ENCODE measurements around the gene SLX4IP. TPM values are rescaled to one million over a fixed set of nuclear protein-coding genes. Genes with fewer than 3 reads are reported as not detected.

The SLX4IP gene
- total and polyA plus RNA-seq, 4 donors = 1.2 to 9.5 (median 4.3) TPM

DNA sequence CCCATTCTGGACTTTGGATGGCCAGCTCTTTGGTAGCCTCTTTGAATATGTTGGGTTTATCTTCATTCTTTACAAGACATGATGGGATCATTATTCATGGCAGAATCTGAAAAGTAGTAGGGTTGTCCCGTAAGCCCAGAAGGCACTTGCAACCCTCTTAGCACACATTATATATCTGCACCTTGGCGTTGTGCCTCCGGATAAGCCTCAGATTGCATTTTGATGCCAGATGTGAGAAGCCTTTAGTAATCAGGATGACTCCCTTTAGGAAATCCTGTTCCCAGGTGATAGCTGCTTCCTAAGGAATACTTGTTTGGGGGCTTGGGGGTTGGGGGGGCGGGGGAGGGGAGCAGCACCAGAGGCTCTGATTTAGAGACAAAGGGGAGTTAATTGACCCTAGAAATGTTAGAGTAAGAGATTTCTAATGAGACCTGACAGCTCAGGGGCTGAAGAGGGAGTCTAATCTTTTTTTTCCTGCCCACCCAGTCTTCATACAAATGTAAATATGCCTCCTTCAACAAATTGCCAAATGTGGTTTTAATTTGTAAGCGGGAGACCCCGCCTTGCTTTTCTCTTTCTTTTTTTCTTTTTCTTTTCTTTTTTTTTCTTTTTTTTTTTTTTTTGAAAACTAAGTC lies 183.6 kb downstream of the SLX4IP start:
- DNase-seq = no peak
- no peaks in the 10 kb centered on the region for H3K36me3 ChIP-seq (ENCODE audit: control insufficient read depth in 4 of 4, insufficient read depth in 4 of 4, low read length in 4 of 4)
- no peak for TF ChIP-seq CTCF (IDR thresholded peaks at IDR 0.05; ENCODE audit: control extremely low read depth, extremely low read depth)
- no peak overlapping the region for H3K4me3 ChIP-seq
- WGBS, 2 donors = 92 to 96% methylated on average over 6 of the region's 6 CpGs
- no peak overlapping the region for H3K27ac ChIP-seq (ENCODE audit: low read depth in 1 of 2, low read length in 1 of 2)
- ATAC-seq (ENCODE audit: insufficient read depth, low FRiP score) = no peak
- no peaks in the 10 kb centered on the region for H3K9me3 ChIP-seq (ENCODE audit: control insufficient read depth in 4 of 4, insufficient read depth in 3 of 4, low read length in 3 of 4)
- peaks cover 0 to 19% (median 5%) of the 10 kb centered on the region in 5 donors for H3K4me1 ChIP-seq (ENCODE audit: control insufficient read depth in 5 of 5, insufficient read depth in 5 of 5, low read length in 5 of 5)
- H3K27me3 ChIP-seq (ENCODE audit: control insufficient read depth in 3 of 3, insufficient read depth in 3 of 3, low read length in 2 of 3) = no peaks in the 10 kb centered on the region
- H3K9ac ChIP-seq (ENCODE audit: insufficient read depth in 1 of 2, low read length in 2 of 2) = no peak overlapping the region

GRCh38 chr20:10619427-10619826 lies 184.3 kb downstream of the SLX4IP start:
- H3K27me3 ChIP-seq (ENCODE audit: control insufficient read depth in 3 of 3, insufficient read depth in 3 of 3, low read length in 2 of 3) = no peaks in the 10 kb centered on the region
- H3K36me3 ChIP-seq (ENCODE audit: control insufficient read depth in 4 of 4, insufficient read depth in 4 of 4, low read length in 4 of 4) = no peaks in the 10 kb centered on the region
- H3K9me3 ChIP-seq (ENCODE audit: control insufficient read depth in 4 of 4, insufficient read depth in 3 of 4, low read length in 3 of 4) = no peaks in the 10 kb centered on the region
- TF ChIP-seq CTCF (IDR thresholded peaks at IDR 0.05; ENCODE audit: control extremely low read depth, extremely low read depth) = no peak
- H3K27ac ChIP-seq (ENCODE audit: low read depth in 1 of 2, low read length in 1 of 2) = no peak overlapping the region
- 78 to 93% methylated on average over 3 of the region's 3 CpGs for WGBS, 2 donors
- no peak overlapping the region for H3K4me3 ChIP-seq
- DNase-seq (no peak), ATAC-seq (ENCODE audit: insufficient read depth, low FRiP score) (no peak)
- H3K9ac ChIP-seq (ENCODE audit: insufficient read depth in 1 of 2, low read length in 2 of 2) = no peak overlapping the region
- H3K4me1 ChIP-seq (ENCODE audit: control insufficient read depth in 5 of 5, insufficient read depth in 5 of 5, low read length in 5 of 5) = peaks cover 0 to 19% (median 5%) of the 10 kb centered on the region in 5 donors

DNA sequence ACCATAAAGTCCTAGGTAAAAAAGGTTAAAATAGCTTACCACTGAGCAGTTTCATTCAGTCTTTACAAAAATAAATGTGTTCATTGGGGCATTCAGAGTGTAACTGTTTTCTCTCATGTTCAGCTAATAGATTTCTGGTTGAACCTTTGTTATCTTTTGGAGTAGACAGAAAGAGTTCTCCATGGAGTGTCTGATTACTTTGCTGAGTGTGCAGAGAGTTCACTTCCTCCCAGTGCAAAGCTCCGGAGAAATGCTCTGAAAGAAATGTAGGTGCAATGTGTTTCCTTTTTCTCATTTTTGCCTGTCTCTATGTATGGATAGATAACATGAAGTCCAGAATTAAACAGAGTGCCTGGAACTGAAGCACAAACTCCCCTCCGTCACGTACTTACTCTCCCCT lies 186.0 kb downstream of the SLX4IP start:
- Histone ChIP-seq H3K27me3 (ENCODE audit: control insufficient read depth in 3 of 3, insufficient read depth in 3 of 3, low read length in 2 of 3) (no peaks in the 10 kb centered on the region), H3K4me1 (ENCODE audit: control insufficient read depth in 5 of 5, insufficient read depth in 5 of 5, low read length in 5 of 5) (peaks cover 0 to 21% (median 5%) of the 10 kb centered on the region in 5 donors), H3K36me3 (ENCODE audit: control insufficient read depth in 4 of 4, insufficient read depth in 4 of 4, low read length in 4 of 4) (no peaks in the 10 kb centered on the region), H3K27ac (ENCODE audit: low read depth in 1 of 2, low read length in 1 of 2) (no peak overlapping the region), H3K4me3 (no peak overlapping the region), H3K9me3 (ENCODE audit: control insufficient read depth in 4 of 4, insufficient read depth in 3 of 4, low read length in 3 of 4) (no peaks in the 10 kb centered on the region), H3K9ac (ENCODE audit: insufficient read depth in 1 of 2, low read length in 2 of 2) (no peak overlapping the region)
- ATAC-seq (ENCODE audit: insufficient read depth, low FRiP score) (no peak), DNase-seq (peak in 2 of 3 donors; percentile 56 to 60)
- no peak for TF ChIP-seq CTCF (IDR thresholded peaks at IDR 0.05; ENCODE audit: control extremely low read depth, extremely low read depth)
- 70 to 85% methylated on average over 3 of the region's 3 CpGs for WGBS, 2 donors
